Measurements from ENCODE around the gene SPAG4. TPM values are rescaled to one million over a fixed set of nuclear protein-coding genes. Genes with fewer than 3 reads are reported as not detected.
A peak's percentile ranks its signal among the peaks of the same experiment; 100 is the strongest.

Gene SPAG4
- polyA plus RNA-seq, 3 donors: 0.12 to 0.51 TPM; not detected in 1

- H3K36me3 ChIP-seq (replicated peaks in 1 of 2; ENCODE audit: control insufficient read depth in 1 of 2, insufficient read depth in 2 of 2, low read length in 2 of 2): peaks cover 54 to 65% of the 10 kb centered on the region in 2 donors
Measured at GRCh38 chr20:35669681-35670080, 54.1 kb downstream of the SPAG4 start.

More at GRCh38 chr20:35669681-35670080, 54.1 kb downstream of the SPAG4 start:
- Histone ChIP-seq H3K9ac (ENCODE audit: insufficient read depth, low read length, poor library complexity, severe bottlenecking) (no peak overlapping the region), H3K27me3 (ENCODE audit: control insufficient read depth in 2 of 2, insufficient read depth in 2 of 2, low read length in 2 of 2) (no peaks in the 10 kb centered on the region), H3K4me1 (ENCODE audit: control insufficient read depth in 1 of 2, insufficient read depth in 2 of 2, low read length in 2 of 2) (peaks cover 0 to 2% of the 10 kb centered on the region in 2 donors), H3K79me2 (ENCODE audit: insufficient read depth, low read length) (peaks cover 4% of the 10 kb centered on the region), H3K27ac (ENCODE audit: low read depth in 1 of 2, low read length in 2 of 2) (no peak overlapping the region), H3K9me3 (replicated peaks in 1 of 2; ENCODE audit: control insufficient read depth in 1 of 2, insufficient read depth in 1 of 2, low read length in 2 of 2) (no peaks in the 10 kb centered on the region), H2AFZ (ENCODE audit: insufficient read depth, low read depth, low read length, poor library complexity, severe bottlenecking) (no peak overlapping the region), H3K4me2 (replicated peaks; ENCODE audit: extremely low read depth, low read length, poor library complexity, severe bottlenecking) (no peak overlapping the region), H4K20me1 (ENCODE audit: insufficient read depth, low read length) (no peaks in the 10 kb centered on the region), H3K4me3 (replicated peaks in 1 of 3; ENCODE audit: low read depth in 2 of 3, low read length in 3 of 3) (no peak overlapping the region)
- TF ChIP-seq CTCF (IDR thresholded peaks at IDR 0.05): no peak
- no peaks in the 10 kb centered on the region for H3K27me3 Mint-ChIP-seq (ENCODE audit: low read depth in 3 of 3)
- no peaks in the 10 kb centered on the region for H3K4me1 Mint-ChIP-seq
- H3K4me3 Mint-ChIP-seq: no peak overlapping the region
- H3K36me3 Mint-ChIP-seq: peaks cover 54 to 68% of the 10 kb centered on the region in 2 donors
- H3K9me3 Mint-ChIP-seq: peaks cover 0 to 3% (median 0%) of the 10 kb centered on the region in 7 donors
- peak overlapping the region in 1 of 7 donors; percentile 62 for H3K27ac Mint-ChIP-seq
- no peak for DNase-seq
- WGBS (ENCODE audit: insufficient coverage): no CpG with 5 or more reads among the region's 1 CpG
- intact Hi-C loops (cut with micrococcal nuclease): loop anchor here in 1 of 2 donors (10.0 kb wide), 1 partner anchor 55 kb away; the partner anchor contains the start of gene SPAG4

Small RNAs within 50 kb of the gene (small RNA-seq; reads per million reads assigned to genes)
- gene RNU6-759P (ENCODE audit: insufficient read length, low read depth) (not detected), gene RPL37P1 (ENCODE audit: insufficient read length, low read depth) (not detected)

Other genes with a start within 250 kb of the SPAG4 start
- 10 to 100 TPM in 1 of 3 donors, 1 to 10 TPM in 2; 8.5 to 15.6 (median 9.8) TPM for gene UQCC1, start 203.9 kb upstream of the SPAG4 start, polyA plus RNA-seq
- gene GDF5, start 177.6 kb upstream of the SPAG4 start, polyA plus RNA-seq: not detected
- 1 to 10 TPM in 2 of 3 donors, under 1 TPM in 1; 0.81 to 5.9 (median 1.2) TPM for gene CEP250, start 160.2 kb upstream of the SPAG4 start, polyA plus RNA-seq
- not detected for gene C20orf173, start 86.2 kb upstream of the SPAG4 start, polyA plus RNA-seq
- 100 to 1,000 TPM; 128 to 371 (median 130) TPM for gene ERGIC3, start 73.8 kb upstream of the SPAG4 start, polyA plus RNA-seq
- 100 to 1,000 TPM; 153 to 210 (median 167) TPM for gene CPNE1, start 49.1 kb downstream of the SPAG4 start, polyA plus RNA-seq
- 10 to 100 TPM; 21.5 to 32.8 (median 30.4) TPM for gene RBM12, start 49.1 kb downstream of the SPAG4 start, polyA plus RNA-seq
- gene NFS1, start 83.5 kb downstream of the SPAG4 start, polyA plus RNA-seq: 10 to 100 TPM; 18.1 to 21.4 (median 19.2) TPM
- gene ROMO1, start 83.6 kb downstream of the SPAG4 start, polyA plus RNA-seq: 100 to 1,000 TPM; 220 to 448 (median 352) TPM
- 100 to 1,000 TPM in 1 of 3 donors, 10 to 100 TPM in 2; 89.5 to 209 (median 98.0) TPM for gene RBM39, start 126.4 kb downstream of the SPAG4 start, polyA plus RNA-seq
- 10 to 100 TPM; 54.7 to 78.2 (median 73.6) TPM for gene PHF20, start 156.2 kb downstream of the SPAG4 start, polyA plus RNA-seq